Measurements from ENCODE around the gene TBKBP1.
"Not testable (repeated sequence)": the region's sequence is repeated elsewhere in the genome, so short reads cannot be mapped to it uniquely, and the experiment has no call there.

The TBKBP1 gene

GRCh38 chr17:47733047-47733673, 39.2 kb downstream of the TBKBP1 start, which contains the start of gene TBX21:
TSS of gene TBX21 (plus strand) at chr17:47733236. CDS start at chr17:47733455, 219 bp downstream.
- no peaks in the 10 kb centered on the region for H3K9me3 Mint-ChIP-seq
- H3K36me3 Mint-ChIP-seq (ENCODE audit: low read depth) = no peaks in the 10 kb centered on the region
- peaks cover 2% of the 10 kb centered on the region for H3K27me3 Mint-ChIP-seq (ENCODE audit: low read depth)
- H3K27ac Mint-ChIP-seq = peak within 1 kb of the TSS; percentile 92
- H3K4me1 Mint-ChIP-seq (ENCODE audit: low read depth) = peaks cover 46% of the 10 kb centered on the region
- peak within 1 kb of the TSS; percentile 97 for H3K4me3 Mint-ChIP-seq
- DNase-seq (ENCODE audit: low spot score) = peak; percentile 85

GRCh38 chr17:47733674-47734410, 39.9 kb downstream of the TBKBP1 start:
- Mint-ChIP-seq H3K9me3 (no peaks in the 10 kb centered on the region), H3K36me3 (ENCODE audit: low read depth) (no peaks in the 10 kb centered on the region), H3K4me1 (ENCODE audit: low read depth) (peaks cover 43% of the 10 kb centered on the region), H3K4me3 (peak overlapping the region; percentile 97), H3K27me3 (ENCODE audit: low read depth) (peaks cover 2% of the 10 kb centered on the region), H3K27ac (peak overlapping the region; percentile 92)
- no peak for DNase-seq (ENCODE audit: low spot score)

- Mint-ChIP-seq H3K9me3 (no peaks in the 10 kb centered on the region), H3K4me3 (peak overlapping the region; percentile 97), H3K27ac (peak overlapping the region; percentile 92), H3K27me3 (ENCODE audit: low read depth) (peaks cover 2% of the 10 kb centered on the region), H3K4me1 (ENCODE audit: low read depth) (peaks cover 37% of the 10 kb centered on the region), H3K36me3 (ENCODE audit: low read depth) (no peaks in the 10 kb centered on the region)
- no peak for DNase-seq (ENCODE audit: low spot score)
Observed at GRCh38 chr17:47735139-47735464, 41.1 kb downstream of the TBKBP1 start.

GRCh38 chr17:47735536-47736011, 41.6 kb downstream of the TBKBP1 start:
- Mint-ChIP-seq H3K27me3 (ENCODE audit: low read depth) (peaks cover 2% of the 10 kb centered on the region), H3K4me1 (ENCODE audit: low read depth) (peaks cover 38% of the 10 kb centered on the region)

GRCh38 chr17:47736501-47737495, 42.8 kb downstream of the TBKBP1 start:
- Mint-ChIP-seq H3K36me3 (ENCODE audit: low read depth) (no peaks in the 10 kb centered on the region), H3K4me3 (peak overlapping the region; percentile 35), H3K9me3 (no peaks in the 10 kb centered on the region), H3K4me1 (ENCODE audit: low read depth) (peaks cover 48% of the 10 kb centered on the region), H3K27ac (peak overlapping the region; percentile 51), H3K27me3 (ENCODE audit: low read depth) (peaks cover 2% of the 10 kb centered on the region)
- DNase-seq (ENCODE audit: low spot score) = no peak

More at GRCh38 chr17:47735536-47736011, 41.6 kb downstream of the TBKBP1 start:
- Mint-ChIP-seq H3K9me3 (no peaks in the 10 kb centered on the region), H3K27ac (peak overlapping the region; percentile 92), H3K4me3 (peak overlapping the region; percentile 97), H3K36me3 (ENCODE audit: low read depth) (no peaks in the 10 kb centered on the region)
- DNase-seq (ENCODE audit: low spot score) = peak; percentile 44

GRCh38 chr17:47738178-47738577, 44.2 kb downstream of the TBKBP1 start:
- DNase-seq (ENCODE audit: low spot score) = no peak
- Mint-ChIP-seq H3K27ac (no peak overlapping the region), H3K4me3 (no peak overlapping the region), H3K4me1 (ENCODE audit: low read depth) (peaks cover 40% of the 10 kb centered on the region), H3K9me3 (no peaks in the 10 kb centered on the region), H3K27me3 (ENCODE audit: low read depth) (peaks cover 2% of the 10 kb centered on the region), H3K36me3 (ENCODE audit: low read depth) (no peaks in the 10 kb centered on the region)

GRCh38 chr17:47739150-47739549, 45.2 kb downstream of the TBKBP1 start:
- Mint-ChIP-seq H3K4me1 (ENCODE audit: low read depth) (peaks cover 37% of the 10 kb centered on the region), H3K9me3 (no peaks in the 10 kb centered on the region), H3K27ac (no peak overlapping the region), H3K27me3 (ENCODE audit: low read depth) (no peaks in the 10 kb centered on the region), H3K36me3 (ENCODE audit: low read depth) (no peaks in the 10 kb centered on the region), H3K4me3 (no peak overlapping the region)
- no peak for DNase-seq (ENCODE audit: low spot score)

GRCh38 chr17:47739945-47740344, 46.0 kb downstream of the TBKBP1 start:
- H3K36me3 Mint-ChIP-seq (ENCODE audit: low read depth); DNase-seq (ENCODE audit: low spot score); H3K27ac Mint-ChIP-seq; H3K9me3 Mint-ChIP-seq; H3K4me3 Mint-ChIP-seq; H3K27me3 Mint-ChIP-seq (ENCODE audit: low read depth): not testable (repeated sequence)
- peaks cover 34% of the 10 kb centered on the region for H3K4me1 Mint-ChIP-seq (ENCODE audit: low read depth)

GRCh38 chr17:47741109-47741792, 47.3 kb downstream of the TBKBP1 start:
- Mint-ChIP-seq H3K27ac (no peak overlapping the region), H3K4me1 (ENCODE audit: low read depth) (peaks cover 24% of the 10 kb centered on the region), H3K36me3 (ENCODE audit: low read depth) (peaks cover 3% of the 10 kb centered on the region), H3K4me3 (no peak overlapping the region), H3K27me3 (ENCODE audit: low read depth) (no peaks in the 10 kb centered on the region), H3K9me3 (no peaks in the 10 kb centered on the region)
- no peak for DNase-seq (ENCODE audit: low spot score)

- peaks cover 3% of the 10 kb centered on the region for H3K36me3 Mint-ChIP-seq (ENCODE audit: low read depth)
- H3K4me3 Mint-ChIP-seq = no peak overlapping the region
Observed at GRCh38 chr17:47741793-47742145, 47.8 kb downstream of the TBKBP1 start.

GRCh38 chr17:47742319-47743181, 48.6 kb downstream of the TBKBP1 start:
- Mint-ChIP-seq H3K27ac (no peak overlapping the region), H3K9me3 (no peaks in the 10 kb centered on the region), H3K27me3 (ENCODE audit: low read depth) (no peaks in the 10 kb centered on the region), H3K36me3 (ENCODE audit: low read depth) (peaks cover 3% of the 10 kb centered on the region), H3K4me3 (no peak overlapping the region), H3K4me1 (ENCODE audit: low read depth) (peaks cover 14% of the 10 kb centered on the region)
- DNase-seq (ENCODE audit: low spot score) = no peak

More at GRCh38 chr17:47741793-47742145, 47.8 kb downstream of the TBKBP1 start:
- Mint-ChIP-seq H3K4me1 (ENCODE audit: low read depth) (peaks cover 19% of the 10 kb centered on the region), H3K27ac (no peak overlapping the region), H3K27me3 (ENCODE audit: low read depth) (no peaks in the 10 kb centered on the region), H3K9me3 (no peaks in the 10 kb centered on the region)
- DNase-seq (ENCODE audit: low spot score) = no peak

- H3K4me3 Mint-ChIP-seq = no peak overlapping the region
- H3K4me1 Mint-ChIP-seq (ENCODE audit: low read depth) = peaks cover 14% of the 10 kb centered on the region
- peaks cover 3% of the 10 kb centered on the region for H3K36me3 Mint-ChIP-seq (ENCODE audit: low read depth)
- no peak for DNase-seq (ENCODE audit: low spot score)
- no peaks in the 10 kb centered on the region for H3K9me3 Mint-ChIP-seq
- no peak overlapping the region for H3K27ac Mint-ChIP-seq
- no peaks in the 10 kb centered on the region for H3K27me3 Mint-ChIP-seq (ENCODE audit: low read depth)
Observed at GRCh38 chr17:47744168-47745036, 50.4 kb downstream of the TBKBP1 start.

Measured in T-helper 2 cell treated with Interferon-gamma antibody and Interleukin-4, amounts not matched to agents 5 μg/mL and 100 μg/mL, for 36 hours (primary cell).